RWPE1 (cell line): ENCODE results near the gene SPATA2L.

ENCODE experiments used
- CTCF ChIA-PET: fragments of 350-600 bp; sonication (Branson Sonifier 250); formaldehyde crosslinking; extraction: SDS; loops from one replicate; lab custom pipeline; 2021; lab: Yijun Ruan, JAX
- POLR2A ChIA-PET: fragments of 400-600 bp; formaldehyde crosslinking; extraction: SDS; loops from one replicate; lab custom pipeline; 2020; ENCODE audit warnings: antibody characterized with exemption; ENCODE audit not compliant: low non-redundant PET; lab: Yijun Ruan, JAX
- DNase-seq: peaks from one replicate; pipeline ENCODE4 v3.0.0; 2012; ENCODE audit warnings: low spot score
- H3K27ac ChIP-seq: fragments of 450-650 bp; 2 replicates; pipeline ENCODE4 v1.5.1; 2017
- CTCF ChIP-seq: fragments of 450-650 bp; conservative IDR thresholded peaks from 2 replicates; pipeline ENCODE4 v1.5.1; 2017; ENCODE audit warnings: low read depth, mild to moderate bottlenecking

Gene SPATA2L

GRCh38 chr16:89701425-89702406 lies at the start of gene SPATA2L:
Gene SPATA2L, minus strand, starts transcription at chr16:89701705. Its CDS starts 473 bp downstream, at chr16:89701232.
- TF ChIP-seq CTCF, result no peak; the same call in 1 of the 2 replicates
- peak; percentile 98 for DNase-seq
- peak within 1 kb of the TSS; percentile 76 for H3K27ac ChIP-seq
- ChIA-PET POLR2A (interaction anchor here (0.6 to 1.5 kb wide), 3 partner anchors 10 to 141 kb away, joined by 3 read pairs; no protein-coding TSS in a partner anchor), CTCF (interaction anchor here (0.5 to 1.6 kb wide), 7 partner anchors 9 to 466 kb away, joined by 3 to 6 read pairs (median 3); no protein-coding TSS in a partner anchor)

GRCh38 chr16:89749637-89750036 lies 48.1 kb upstream of the SPATA2L start:
- DNase-seq, result no peak
- no peak for TF ChIP-seq CTCF
- POLR2A ChIA-PET, result no interaction called here
- no peak overlapping the region for H3K27ac ChIP-seq
- CTCF ChIA-PET, result no interaction called here

- DNase-seq, result no peak
- H3K27ac ChIP-seq, result no peak overlapping the region
- no peak for TF ChIP-seq CTCF
- POLR2A ChIA-PET, result no interaction called here
- CTCF ChIA-PET, result no interaction called here
Observed at GRCh38 chr16:89748921-89749320, 47.4 kb upstream of the SPATA2L start.

DNA sequence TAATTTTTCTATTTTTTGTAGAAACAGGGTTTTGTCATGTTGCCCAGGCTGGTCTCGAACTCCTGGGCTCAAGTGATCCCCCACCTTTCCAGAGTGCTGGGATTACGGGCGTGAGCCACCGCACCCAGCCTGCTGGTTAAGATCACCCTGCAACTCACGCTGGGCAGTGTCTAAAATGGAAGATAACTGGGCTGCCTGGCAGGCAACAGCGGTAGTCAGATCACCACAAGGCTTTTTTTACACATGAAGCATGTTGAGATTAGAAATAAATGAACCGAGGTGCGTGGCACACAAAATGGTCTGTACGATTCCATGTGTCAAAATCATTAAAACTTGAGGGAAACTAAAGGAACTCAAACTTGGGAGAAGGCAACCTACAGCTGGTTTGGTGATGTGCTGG lies 46.6 kb upstream of the SPATA2L start:
- no peak overlapping the region for H3K27ac ChIP-seq
- ChIA-PET CTCF (no interaction called here), POLR2A (no interaction called here)
- DNase-seq, result no peak
- no peak for TF ChIP-seq CTCF

- no peak for TF ChIP-seq CTCF
- ChIA-PET CTCF (interaction anchor here (1.1 kb wide), 1 partner anchor 40 kb away, joined by 6 read pairs; no protein-coding TSS in a partner anchor), POLR2A (no interaction called here)
- no peak for DNase-seq
- H3K27ac ChIP-seq, result peak overlapping the region; percentile 39; the same call in 1 of the 2 replicates
Observed at GRCh38 chr16:89746043-89746442, 44.5 kb upstream of the SPATA2L start.

GRCh38 chr16:89744813-89745212 lies 43.3 kb upstream of the SPATA2L start:
- POLR2A ChIA-PET, result no interaction called here
- no peak for DNase-seq
- H3K27ac ChIP-seq, result peak overlapping the region; percentile 58
- TF ChIP-seq CTCF, result no peak
- CTCF ChIA-PET, result no interaction called here
